Activated CD4-positive, alpha-beta T cell treated with anti-CD3 and anti-CD28 coated beads, Interleukin-2, amount 50 U/mL, for 4 hours (primary cell): Measurements from ENCODE around the gene TEAD1.

ENCODE experiments used
- DNase-seq, 2 experiments: peaks; one replicate each; pipeline ENCODE4 v3.0.0-alpha.2; 2020

TEAD1 gene

GRCh38 chr11:12673924-12674570, at the start of gene TEAD1:
Gene TEAD1, plus strand, starts transcription at chr11:12674421.
- peak; percentile 76 to 81 for DNase-seq

- no peak for DNase-seq
These were observed 49.6 kb upstream of the TEAD1 start for GRCh38 chr11:12624595-12624994.

GRCh38 chr11:12625438-12626071, 48.7 kb upstream of the TEAD1 start:
- no peak for DNase-seq

DNA sequence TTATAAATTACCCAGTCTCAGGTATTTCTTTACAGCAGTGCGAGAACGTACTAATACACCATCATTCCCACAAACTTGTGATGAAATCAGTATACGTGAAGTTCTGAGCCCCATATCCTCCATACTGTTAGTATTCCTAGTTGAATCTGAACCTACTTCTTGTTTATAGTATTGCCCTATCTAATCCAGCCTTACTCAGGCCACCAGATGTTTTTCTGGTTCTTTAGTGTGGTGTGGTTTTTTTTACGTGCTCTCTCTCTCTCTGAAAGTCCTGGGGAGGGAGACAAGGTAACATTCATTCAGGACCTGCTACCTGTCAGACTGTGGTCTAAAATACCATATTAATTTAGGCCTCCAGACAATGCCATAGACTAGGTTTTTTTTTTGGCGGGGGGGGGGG, 47.6 kb upstream of the TEAD1 start:
- no peak for DNase-seq

DNA sequence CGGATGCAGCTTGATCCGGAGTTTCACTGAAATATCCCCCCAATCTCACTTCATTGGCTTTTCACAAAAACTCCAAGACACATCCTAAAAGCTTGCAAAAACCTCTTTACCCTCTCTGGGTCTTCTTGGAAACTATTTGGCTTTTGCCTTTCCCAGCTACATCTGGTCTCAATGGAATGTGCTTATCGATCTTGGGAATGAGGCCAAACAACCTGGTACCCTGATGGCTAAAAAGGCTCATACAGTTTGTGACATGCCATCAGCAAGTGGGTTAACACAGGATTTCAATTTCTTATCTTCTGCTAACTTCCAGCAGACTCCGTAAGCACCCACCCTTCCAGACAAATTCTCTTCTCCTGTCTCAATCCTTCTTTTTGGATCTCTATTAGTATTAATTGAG, 45.9 kb upstream of the TEAD1 start:
- DNase-seq = no peak

DNA sequence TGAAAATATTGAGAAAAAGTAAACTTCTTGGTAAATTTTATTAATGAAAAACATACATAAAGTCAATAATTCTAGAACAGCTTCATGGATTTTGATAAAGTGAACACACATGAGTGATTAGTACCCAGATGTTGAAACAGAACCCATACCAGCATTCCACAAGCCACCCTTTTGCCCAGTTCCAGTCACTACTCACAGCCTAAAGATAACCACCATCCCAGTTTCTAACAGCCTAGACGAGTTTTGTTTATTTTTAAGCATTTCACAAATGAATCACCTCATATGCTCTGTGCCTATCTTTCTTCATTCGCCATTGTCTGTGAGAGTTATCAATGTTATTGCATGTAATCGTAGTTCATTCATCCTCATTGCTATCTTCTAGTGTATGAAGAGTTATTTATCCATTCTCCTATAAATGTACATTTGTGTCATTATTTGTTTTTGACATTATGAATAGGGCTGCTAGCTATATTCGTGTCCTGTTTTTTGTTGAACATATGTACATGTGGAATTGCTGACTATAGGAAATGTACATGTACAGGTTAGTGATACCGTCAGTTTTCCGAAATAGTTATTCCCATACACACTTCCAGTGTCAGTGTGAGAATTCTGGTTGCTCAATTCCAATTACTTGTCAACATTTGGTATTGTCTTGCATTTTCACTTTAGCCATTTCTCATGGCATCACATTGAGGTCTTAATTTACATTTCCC, 44.5 kb upstream of the TEAD1 start:
- no peak for DNase-seq

- no peak for DNase-seq
These were observed 42.6 kb upstream of the TEAD1 start for GRCh38 chr11:12631651-12632050.

GRCh38 chr11:12634329-12634728, 39.9 kb upstream of the TEAD1 start:
- DNase-seq = no peak

- DNase-seq = no peak
These were observed 37.3 kb upstream of the TEAD1 start for GRCh38 chr11:12636871-12637410.

DNA sequence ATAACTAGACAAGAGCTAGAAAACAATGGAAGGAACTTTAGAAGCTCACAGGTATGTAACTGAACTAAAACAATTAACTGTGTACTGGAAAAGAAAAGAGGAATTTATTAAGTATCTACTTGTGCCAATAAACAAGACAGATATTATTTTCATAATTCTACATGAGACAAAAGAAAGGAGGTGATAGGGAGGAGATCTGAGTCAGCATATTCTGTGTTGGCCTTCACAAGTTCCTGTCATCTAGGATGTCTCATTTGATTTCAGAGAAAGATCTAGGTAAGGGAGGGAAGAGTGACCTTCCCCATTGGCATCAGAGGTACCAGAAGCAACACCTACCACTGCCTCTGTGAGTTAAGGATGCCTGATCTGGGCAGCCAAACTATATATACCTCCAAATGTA, 34.8 kb upstream of the TEAD1 start:
- DNase-seq = no peak

- no peak for DNase-seq
These were observed 33.9 kb upstream of the TEAD1 start for GRCh38 chr11:12640355-12640754.

DNA sequence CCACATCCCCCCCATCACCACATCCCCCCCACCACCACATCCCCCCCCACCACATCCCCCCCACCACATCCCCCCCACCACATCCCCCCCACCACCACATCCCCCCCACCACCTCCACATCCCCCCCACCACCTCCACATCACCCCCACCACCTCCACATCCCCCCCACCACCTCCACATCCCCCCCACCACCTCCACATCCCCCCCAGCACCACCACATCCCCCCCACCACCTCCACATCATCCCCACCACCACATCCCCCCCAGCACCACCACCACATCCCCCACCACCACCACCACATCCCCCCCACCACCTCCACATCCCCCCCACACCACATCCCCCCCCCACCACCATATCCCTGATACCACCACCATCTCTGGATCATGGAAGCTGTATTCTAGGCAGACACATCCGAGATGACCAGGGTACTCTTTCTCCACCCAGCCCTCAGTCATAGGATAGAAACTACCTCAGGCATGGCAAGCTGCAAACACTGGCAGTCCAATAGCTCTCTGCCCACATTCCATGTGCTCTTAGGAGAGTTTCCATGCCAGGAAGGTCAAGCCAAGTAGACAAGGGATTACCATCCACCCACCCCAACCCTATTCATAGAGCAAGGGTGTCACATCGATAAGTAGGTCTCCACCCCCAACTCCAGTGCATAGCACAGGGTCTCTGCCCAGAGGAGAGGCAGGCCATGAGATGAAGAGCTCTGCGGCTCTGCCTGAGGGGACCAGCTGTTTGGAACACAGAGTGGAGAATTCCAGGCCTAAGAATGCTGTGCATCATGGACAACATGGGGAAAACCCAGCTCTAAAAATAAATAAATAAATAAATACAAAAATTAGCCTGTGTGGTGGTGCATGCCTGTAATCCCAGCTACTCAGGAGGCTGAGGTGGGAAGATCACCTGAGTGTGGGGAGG, 33.0 kb upstream of the TEAD1 start:
- DNase-seq = no peak

DNA sequence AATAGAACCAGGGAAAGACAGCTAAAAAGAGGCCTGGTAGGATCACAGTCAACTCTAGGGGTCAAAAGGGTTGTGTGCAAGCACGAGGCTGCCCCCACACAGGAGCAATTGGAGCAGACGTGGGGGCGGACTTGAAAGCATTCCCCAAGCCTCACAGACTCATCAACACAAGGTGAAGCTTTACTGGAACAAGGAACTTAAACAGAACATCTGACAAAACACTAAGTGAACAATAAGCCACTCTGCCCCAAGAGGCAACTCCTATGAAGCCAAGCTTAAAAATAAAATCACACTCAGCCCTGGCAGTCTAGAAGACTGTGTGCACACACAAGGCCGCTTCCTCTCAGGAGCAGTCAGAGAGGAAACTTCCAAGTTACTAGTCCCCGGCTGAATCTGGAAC, 32.2 kb upstream of the TEAD1 start:
- no peak for DNase-seq

GRCh38 chr11:12642806-12643428, 31.3 kb upstream of the TEAD1 start:
- no peak for DNase-seq

DNA sequence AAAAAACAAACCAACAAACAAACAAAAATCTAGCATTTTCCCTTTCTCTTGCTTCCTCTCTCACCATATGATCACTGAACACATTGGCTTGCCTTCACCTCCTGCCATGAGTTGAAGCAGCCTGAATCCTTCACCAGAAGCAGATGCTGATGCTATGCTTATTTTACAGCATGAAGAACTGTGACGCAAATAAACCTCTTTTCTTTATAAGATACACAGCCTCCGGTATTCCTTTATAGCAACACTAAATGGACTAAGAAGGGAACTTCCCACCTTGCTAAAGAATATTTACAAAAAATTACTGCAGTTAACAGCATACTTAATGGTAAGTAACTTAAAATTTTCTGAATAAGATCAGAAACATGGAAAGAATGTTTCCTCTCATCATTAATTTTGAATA, 27.7 kb upstream of the TEAD1 start:
- DNase-seq = no peak

DNA sequence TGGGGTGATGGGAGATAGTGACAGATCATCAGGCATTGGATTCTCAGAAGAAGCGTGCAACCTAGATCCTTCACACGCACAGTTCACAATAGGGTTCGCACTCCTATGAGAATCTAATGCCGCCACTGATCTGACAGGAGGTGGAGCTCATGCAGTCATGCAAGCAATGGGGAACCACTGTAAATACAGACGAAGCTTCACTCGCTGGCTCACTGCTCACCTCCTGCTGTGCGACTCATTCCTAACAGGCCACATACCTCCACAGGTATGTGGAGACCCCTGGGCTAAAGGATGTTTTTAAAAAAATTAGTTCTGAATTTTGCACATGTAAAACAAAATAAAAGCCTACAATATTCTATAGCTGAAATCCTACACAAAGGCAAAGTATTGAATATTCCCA, 20.5 kb upstream of the TEAD1 start:
- DNase-seq = no peak

DNA sequence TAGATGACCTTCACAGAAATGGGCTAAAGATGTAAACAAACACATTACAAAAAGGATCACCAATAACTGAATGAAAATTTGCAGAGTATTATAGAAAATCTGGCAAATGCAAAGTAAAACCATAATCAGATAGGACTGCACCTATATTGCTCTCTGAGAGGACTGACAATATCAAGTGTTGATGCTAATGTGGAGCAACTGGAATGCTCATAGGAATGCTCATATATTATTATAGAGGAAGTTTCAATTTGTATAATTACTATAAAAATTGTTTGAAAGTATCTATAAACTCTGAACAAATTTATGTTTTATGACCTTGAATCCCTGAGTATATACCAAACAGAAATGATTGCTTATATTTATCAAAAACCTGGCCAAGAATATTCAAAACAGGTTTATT, 18.4 kb upstream of the TEAD1 start:
- DNase-seq = no peak

- no peak for DNase-seq
These were observed 16.9 kb upstream of the TEAD1 start for GRCh38 chr11:12657336-12657735.

DNA sequence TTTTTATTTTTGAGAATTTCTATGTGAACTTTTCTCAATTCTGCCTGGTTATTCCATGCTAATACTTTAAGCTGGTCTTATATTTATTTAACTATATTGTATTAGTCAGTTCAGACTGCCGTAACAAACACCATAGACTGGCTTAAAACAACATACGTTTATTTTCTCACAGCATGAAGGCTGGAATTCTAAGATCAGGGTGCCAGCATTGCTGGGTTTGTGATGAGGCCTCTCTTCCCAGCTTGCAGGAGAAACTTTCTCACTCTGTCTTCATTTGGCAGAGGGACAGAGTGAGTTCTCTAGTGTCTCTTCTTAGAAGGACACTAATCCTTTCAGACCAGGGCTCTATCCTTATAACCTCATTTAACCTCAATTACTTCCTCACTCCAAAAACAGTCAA, 16.2 kb upstream of the TEAD1 start:
- no peak for DNase-seq

GRCh38 chr11:12662101-12662689, 12.0 kb upstream of the TEAD1 start:
- no peak for DNase-seq

GRCh38 chr11:12664385-12664784, 9.8 kb upstream of the TEAD1 start:
- no peak for DNase-seq

- DNase-seq = no peak
These were observed 7.3 kb upstream of the TEAD1 start for GRCh38 chr11:12666915-12667314.
